Left renal pelvis (tissue), 4 donors: ENCODE data around the gene TTC17. TPM values are rescaled to one million over a fixed set of nuclear protein-coding genes. Genes with fewer than 3 reads are reported as not detected.
"Not testable (repeated sequence)": the region's sequence is repeated elsewhere in the genome, so short reads cannot be mapped to it uniquely, and the experiment has no call there.

Source experiments
- DNase-seq, 4 donors: peaks; one replicate each; pipeline ENCODE4 v3.0.0-alpha.2; 2013; ENCODE audit warnings: low read depth in 4 of 4, low spot score in 3 of 4
- polyA plus RNA-seq, 4 donors: library from polyadenylated mRNA; unstranded; fragments of 120-200 nt; gene quantifications; one replicate each; pipeline ENCODE4 v1.2.1, GENCODE V29; 2013; ENCODE audit not compliant: insufficient read length in 4 of 4

TTC17 gene
- polyA plus RNA-seq, 4 donors, result 101 to 167 (median 112) TPM

GRCh38 chr11:43440486-43440885, 81.8 kb downstream of the TTC17 start:
- no peak for DNase-seq

GRCh38 chr11:43443811-43444210, 85.1 kb downstream of the TTC17 start:
- DNase-seq, result peak in 2 of 4 donors; percentile 1 to 12

GRCh38 chr11:43447151-43447550, 88.4 kb downstream of the TTC17 start:
- no peak for DNase-seq

DNA sequence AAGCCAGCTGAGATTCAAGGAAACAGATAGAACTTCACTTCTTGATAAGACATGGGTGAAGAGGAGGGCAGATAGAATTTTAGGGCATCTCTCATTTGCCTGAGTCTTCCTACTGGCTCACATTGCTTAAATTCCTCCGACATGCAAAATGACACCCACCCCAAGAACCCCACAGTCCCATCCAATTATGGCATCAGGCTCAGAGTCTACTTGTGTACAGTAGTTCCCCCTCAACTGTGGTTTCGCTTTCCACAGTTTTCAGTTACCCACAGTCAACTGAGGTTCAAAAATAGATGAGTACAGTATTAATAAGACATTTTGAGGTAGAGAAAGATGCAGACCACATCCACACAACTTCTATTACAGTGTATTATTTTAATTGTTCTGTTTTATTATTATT, 99.8 kb downstream of the TTC17 start:
- DNase-seq, result no peak

- no peak for DNase-seq
Observed at GRCh38 chr11:43459246-43459645, 100.5 kb downstream of the TTC17 start.

- DNase-seq, result no peak
Observed at GRCh38 chr11:43462359-43462758, 103.6 kb downstream of the TTC17 start.

GRCh38 chr11:43467958-43468357, 109.2 kb downstream of the TTC17 start:
- no peak for DNase-seq

- not testable (repeated sequence) for DNase-seq
Observed at GRCh38 chr11:43477491-43477890, 118.8 kb downstream of the TTC17 start.

- DNase-seq, result no peak
Observed at GRCh38 chr11:43486141-43486540, 127.4 kb downstream of the TTC17 start.

DNA sequence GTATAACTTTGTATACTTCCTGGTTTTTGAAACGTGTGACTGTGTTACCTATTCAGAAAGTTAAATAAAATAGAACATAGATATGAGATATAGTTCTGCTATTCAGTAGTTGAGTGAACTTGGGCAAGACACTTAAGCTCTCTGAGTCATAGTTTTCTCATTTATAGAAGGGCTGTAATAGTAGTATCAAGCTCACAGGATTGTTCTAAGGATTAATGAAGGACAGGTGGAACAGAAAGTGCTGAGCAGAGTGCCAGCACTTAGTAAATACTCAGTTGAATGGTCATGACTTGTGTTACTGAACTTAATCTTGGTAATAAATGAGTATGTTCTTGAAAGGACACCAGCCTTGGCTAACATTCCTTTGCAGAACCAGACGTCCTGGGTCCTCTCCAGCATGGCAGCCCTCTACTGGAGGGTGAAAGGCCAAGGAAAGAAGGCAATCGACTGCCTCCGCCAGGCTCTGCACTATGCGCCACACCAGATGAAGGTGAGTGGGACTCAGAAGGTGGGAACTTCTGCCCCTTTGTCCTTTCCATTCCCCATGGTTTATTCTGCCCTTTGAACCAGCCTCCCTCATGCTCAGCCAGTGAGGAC, 131.2 kb downstream of the TTC17 start:
- DNase-seq, result no peak

- no peak for DNase-seq
Observed at GRCh38 chr11:43492701-43493100, 134.0 kb downstream of the TTC17 start.

- DNase-seq, result no peak
Observed at GRCh38 chr11:43493431-43493830, 134.7 kb downstream of the TTC17 start.

GRCh38 chr11:43497144-43497543, 138.4 kb downstream of the TTC17 start:
- no peak for DNase-seq

DNA sequence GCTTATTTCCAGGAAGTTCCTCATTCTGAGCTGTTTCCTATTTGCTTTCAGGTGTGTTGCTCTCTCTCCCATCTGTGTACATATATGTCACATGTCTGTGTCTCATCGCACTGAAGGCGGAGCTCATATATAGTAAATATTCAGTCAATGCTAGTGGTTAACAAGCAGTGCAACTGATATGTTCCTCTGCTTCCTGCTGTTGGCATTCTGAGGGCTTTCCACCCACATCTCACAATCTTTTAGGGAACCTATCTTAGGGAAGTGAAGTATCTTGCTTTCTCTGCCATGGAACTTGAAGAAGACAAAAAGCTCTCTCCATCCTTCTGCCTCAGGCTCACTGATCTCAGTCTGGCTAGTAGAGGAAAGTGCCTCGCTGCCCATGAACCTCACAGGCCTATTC, 139.8 kb downstream of the TTC17 start:
- DNase-seq, result no peak

DNA sequence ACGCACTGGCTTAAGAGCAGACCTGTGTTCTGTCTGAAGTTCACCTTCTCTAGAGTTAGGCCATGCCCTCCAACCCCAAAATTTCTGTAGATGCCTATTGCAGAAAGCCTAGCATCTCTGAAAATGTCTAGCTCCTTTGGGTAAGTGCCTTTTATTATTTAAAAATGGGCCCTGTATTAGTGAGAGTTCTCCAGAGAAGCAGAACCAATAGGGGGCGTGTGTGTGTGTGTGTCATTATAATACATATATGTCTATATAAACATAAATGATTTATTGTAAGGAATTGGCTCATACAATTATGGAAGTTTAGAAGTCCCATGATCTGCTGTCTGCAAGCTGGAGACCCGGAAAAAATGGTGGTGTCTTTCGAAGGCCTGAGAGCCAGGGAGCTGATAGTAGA, 144.7 kb downstream of the TTC17 start:
- DNase-seq, result no peak

- no peak for DNase-seq
Observed at GRCh38 chr11:43504316-43504950, 145.7 kb downstream of the TTC17 start.

- DNase-seq, result no peak
Observed at GRCh38 chr11:43505171-43505570, 146.5 kb downstream of the TTC17 start.

DNA sequence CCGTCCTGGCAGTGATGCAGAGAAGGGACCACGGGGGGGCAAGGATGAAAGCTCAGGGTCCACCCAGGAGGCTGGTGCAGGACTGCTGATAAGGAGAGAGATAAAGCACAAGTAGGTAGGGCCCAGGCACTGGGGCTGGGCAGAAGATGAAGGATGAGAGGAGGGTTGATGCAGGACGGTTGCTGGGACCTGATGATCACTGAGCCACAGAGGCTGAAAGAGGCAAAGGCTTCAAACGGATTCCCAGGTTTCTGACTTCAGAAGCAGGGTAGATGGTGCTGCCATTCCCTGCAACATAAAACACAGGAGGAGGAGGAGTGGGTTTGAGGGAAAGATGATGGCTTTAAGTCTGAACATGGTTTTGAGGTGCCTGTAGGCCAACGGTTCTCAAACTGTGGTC, 148.5 kb downstream of the TTC17 start:
- no peak for DNase-seq

DNA sequence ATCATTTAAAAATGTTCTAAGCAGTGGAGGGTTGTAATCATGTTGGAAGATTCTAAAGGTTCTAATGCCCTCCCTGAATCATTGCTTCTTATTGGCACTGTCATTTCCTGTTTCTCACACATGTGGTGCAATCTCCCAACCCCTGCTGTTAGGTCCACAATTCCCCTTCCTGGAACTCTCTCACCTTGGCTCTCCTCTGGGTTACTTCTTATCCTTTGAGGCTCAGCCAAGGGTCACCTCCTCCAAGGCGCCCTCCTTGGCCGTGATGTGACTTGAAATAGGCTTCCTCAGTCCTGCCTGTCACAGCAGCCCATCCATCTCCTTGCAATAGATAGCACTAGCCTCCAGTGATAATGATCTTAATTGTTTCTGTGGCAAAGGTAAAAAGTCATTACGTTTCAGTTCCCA, 149.8 kb downstream of the TTC17 start:
- DNase-seq, result no peak

DNA sequence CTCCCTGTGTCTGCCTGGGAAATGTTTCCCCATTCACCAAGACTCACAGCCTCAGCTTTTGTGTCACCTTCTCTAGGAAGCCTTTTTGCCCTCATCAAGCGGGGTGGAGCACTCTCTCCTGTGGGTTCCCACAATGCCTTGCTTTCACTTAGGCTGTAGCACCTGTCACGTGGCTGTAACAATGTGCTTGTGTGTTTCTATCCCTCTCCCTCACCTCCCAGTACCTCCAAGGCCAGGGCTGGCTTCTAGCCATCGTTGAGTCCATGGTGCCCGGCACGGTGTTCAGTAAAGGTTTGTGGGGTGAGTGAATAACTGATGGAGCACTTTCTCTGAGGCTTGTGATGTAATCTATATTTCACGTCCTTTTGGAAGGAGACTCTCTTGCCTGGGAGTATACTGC, 153.2 kb downstream of the TTC17 start:
- DNase-seq, result no peak

DNA sequence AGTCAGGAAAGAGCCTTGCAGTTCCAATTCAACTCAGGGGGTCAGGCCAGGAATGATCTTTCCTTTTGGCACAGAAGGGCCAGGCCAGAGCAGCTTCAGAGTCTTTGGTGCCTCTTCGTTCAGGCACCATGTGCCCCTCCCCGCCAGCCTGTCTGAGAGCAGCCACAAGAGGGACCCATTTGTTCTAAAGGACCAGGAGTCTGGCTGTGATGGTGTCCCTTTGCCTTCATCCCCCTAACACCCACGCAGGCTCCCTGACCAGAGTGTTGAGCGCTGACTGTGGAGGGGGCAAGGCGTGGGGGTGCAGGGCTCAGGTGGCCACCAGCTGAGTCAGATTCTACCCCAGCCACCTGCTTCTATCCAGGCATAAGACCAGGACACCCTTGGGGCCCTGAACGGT, 156.4 kb downstream of the TTC17 start:
- no peak for DNase-seq

DNA sequence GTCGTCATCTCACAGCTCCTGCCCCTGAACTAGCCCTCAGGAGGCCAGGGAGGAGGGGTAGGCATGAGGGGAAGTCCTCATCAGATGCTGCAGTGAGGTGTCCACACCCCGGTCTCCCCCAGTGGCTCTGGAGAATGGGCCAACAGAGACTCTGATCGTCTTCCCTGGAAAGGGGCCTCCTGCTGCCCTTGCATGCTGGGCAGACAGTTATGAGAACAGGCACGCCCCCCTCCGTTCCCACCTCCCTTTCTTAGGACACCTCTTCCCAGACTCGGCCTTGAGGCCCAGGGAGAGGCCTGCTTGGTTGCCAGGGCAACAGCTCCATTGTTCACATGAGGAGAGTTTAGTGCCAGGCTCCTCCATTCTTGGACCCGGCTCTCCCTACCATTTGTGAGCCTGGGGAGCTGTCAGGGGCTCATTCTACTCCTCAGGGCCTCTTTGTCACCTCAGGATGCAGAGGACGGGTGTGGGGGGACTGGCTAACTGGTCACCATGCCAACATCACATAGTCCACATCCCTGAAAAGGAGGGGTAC, 157.7 kb downstream of the TTC17 start:
- no peak for DNase-seq
